ENCODE measurements around the gene TNFSF9.

The TNFSF9 gene

DNA sequence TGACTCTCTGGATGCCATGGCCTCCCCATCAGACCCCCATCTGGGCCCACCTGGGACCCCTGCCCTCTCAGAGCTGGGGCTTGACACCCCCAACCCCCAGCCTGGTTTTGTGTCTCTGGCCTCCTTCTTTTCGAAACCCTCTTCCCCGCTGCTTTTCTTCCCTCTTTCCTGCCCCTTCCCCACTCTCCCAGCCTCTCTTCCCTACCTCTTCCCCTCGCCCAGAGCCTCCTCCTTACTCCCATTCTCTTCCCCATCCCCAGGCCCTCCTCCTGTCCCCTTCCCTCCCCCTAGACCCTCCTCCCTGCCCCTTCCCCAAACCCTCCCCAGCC, 2.1 kb downstream of the TNFSF9 start:
- Histone ChIP-seq H3K27me3 (replicated peaks; ENCODE audit: control insufficient read depth, insufficient read depth, low read length) (no peaks in the 10 kb centered on the region), H3K36me3 (ENCODE audit: control insufficient read depth, insufficient read depth, low read length) (peaks cover 14% of the 10 kb centered on the region), H3K4me3 (replicated peaks; ENCODE audit: low read depth, low read length) (peak overlapping the region; percentile 98)
- no peak for DNase-seq (ENCODE audit: extremely low read depth, insufficient read length)
- TF ChIP-seq, protein P1, sequence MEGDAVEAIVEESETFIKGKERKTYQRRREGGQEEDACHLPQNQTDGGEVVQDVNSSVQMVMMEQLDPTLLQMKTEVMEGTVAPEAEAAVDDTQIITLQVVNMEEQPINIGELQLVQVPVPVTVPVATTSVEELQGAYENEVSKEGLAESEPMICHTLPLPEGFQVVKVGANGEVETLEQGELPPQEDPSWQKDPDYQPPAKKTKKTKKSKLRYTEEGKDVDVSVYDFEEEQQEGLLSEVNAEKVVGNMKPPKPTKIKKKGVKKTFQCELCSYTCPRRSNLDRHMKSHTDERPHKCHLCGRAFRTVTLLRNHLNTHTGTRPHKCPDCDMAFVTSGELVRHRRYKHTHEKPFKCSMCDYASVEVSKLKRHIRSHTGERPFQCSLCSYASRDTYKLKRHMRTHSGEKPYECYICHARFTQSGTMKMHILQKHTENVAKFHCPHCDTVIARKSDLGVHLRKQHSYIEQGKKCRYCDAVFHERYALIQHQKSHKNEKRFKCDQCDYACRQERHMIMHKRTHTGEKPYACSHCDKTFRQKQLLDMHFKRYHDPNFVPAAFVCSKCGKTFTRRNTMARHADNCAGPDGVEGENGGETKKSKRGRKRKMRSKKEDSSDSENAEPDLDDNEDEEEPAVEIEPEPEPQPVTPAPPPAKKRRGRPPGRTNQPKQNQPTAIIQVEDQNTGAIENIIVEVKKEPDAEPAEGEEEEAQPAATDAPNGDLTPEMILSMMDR (IDR thresholded peaks at IDR 0.05; ENCODE audit: insufficient read depth, low read length, poor library complexity, severe bottlenecking), result no peak

DNA sequence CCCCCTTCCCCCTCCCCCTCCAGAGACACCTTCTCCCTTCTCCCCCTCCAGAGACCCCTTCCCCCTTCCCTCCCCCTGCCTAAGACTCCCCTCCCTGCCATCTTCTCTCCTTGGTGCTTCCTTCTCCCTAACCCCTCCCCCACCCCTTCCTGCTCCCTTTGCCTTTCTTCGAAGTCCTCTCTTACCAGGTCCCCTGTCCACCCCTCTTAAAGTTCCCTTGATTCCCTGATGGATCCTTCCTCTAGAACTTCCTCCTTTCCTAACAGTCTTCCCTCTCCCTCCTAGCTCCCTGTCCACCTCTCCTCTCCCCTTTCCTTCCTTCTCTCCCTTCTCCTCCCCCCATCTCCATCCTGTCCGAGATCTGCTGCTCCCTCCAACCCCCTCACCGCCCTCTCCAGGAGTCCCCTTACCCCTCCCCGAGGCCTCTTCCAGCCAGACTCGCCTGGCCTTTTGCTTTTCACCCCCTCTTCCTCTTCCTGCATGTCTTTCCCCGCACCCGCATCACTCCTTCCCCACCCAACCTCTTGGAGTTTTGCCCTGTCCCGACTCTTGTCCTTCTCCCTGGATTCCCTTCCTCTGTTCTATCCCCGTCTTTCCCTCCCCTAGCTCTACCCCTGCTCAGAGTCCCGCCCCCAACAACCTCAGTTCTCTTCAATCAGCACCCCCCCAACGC, 3.1 kb downstream of the TNFSF9 start:
- DNase-seq (ENCODE audit: extremely low read depth, insufficient read length), result no peak
- Histone ChIP-seq H3K27me3 (replicated peaks; ENCODE audit: control insufficient read depth, insufficient read depth, low read length) (no peaks in the 10 kb centered on the region), H3K4me3 (replicated peaks; ENCODE audit: low read depth, low read length) (peak overlapping the region; percentile 98), H3K36me3 (ENCODE audit: control insufficient read depth, insufficient read depth, low read length) (peaks cover 14% of the 10 kb centered on the region)
- TF ChIP-seq, protein P1 (IDR thresholded peaks at IDR 0.05; ENCODE audit: insufficient read depth, low read length, poor library complexity, severe bottlenecking), result no peak

DNA sequence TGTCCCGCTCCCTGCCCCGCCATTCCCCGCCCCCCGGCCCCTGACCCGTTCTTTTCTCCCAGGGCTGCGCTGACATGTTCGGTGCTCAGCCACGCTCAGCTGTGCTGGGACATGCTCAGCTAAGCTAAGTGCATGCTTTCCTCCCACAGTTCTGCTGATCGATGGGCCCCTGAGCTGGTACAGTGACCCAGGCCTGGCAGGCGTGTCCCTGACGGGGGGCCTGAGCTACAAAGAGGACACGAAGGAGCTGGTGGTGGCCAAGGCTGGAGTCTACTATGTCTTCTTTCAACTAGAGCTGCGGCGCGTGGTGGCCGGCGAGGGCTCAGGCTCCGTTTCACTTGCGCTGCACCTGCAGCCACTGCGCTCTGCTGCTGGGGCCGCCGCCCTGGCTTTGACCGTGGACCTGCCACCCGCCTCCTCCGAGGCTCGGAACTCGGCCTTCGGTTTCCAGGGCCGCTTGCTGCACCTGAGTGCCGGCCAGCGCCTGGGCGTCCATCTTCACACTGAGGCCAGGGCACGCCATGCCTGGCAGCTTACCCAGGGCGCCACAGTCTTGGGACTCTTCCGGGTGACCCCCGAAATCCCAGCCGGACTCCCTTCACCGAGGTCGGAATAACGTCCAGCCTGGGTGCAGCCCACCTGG, 3.7 kb downstream of the TNFSF9 start:
- DNase-seq (ENCODE audit: extremely low read depth, insufficient read length), result no peak
- 0 out of 2 replicates have a peak overlapping the region, but pooled peaks have one; percentile 4 for H3K4me3 ChIP-seq (replicated peaks; ENCODE audit: low read depth, low read length)
- TF ChIP-seq, protein P1 (IDR thresholded peaks at IDR 0.05; ENCODE audit: insufficient read depth, low read length, poor library complexity, severe bottlenecking), result no peak
- H3K36me3 ChIP-seq (ENCODE audit: control insufficient read depth, insufficient read depth, low read length), result peaks cover 14% of the 10 kb centered on the region
- no peaks in the 10 kb centered on the region for H3K27me3 ChIP-seq (replicated peaks; ENCODE audit: control insufficient read depth, insufficient read depth, low read length)

DNA sequence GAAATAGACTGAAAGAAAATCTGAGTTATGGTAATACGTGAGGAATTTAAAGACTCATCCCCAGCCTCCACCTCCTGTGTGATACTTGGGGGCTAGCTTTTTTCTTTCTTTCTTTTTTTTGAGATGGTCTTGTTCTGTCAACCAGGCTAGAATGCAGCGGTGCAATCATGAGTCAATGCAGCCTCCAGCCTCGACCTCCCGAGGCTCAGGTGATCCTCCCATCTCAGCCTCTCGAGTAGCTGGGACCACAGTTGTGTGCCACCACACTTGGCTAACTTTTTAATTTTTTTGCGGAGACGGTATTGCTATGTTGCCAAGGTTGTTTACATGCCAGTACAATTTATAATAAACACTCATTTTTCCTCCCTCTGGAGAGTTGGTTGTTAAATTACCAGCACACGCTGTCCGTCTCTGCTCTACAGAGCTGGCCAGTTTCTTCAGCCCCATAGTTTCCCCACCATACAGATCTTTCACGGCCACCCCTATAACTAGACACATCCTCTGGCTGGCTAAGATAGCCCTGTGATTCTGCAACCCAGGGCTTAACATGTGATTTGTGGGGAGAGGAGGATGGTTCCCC, 4.8 kb downstream of the TNFSF9 start:
- no peak for DNase-seq (ENCODE audit: extremely low read depth, insufficient read length)
- Histone ChIP-seq H3K27me3 (replicated peaks; ENCODE audit: control insufficient read depth, insufficient read depth, low read length) (no peaks in the 10 kb centered on the region), H3K36me3 (ENCODE audit: control insufficient read depth, insufficient read depth, low read length) (peaks cover 14% of the 10 kb centered on the region), H3K4me3 (replicated peaks; ENCODE audit: low read depth, low read length) (no peak overlapping the region; the same call in 1 of the 2 replicates)
- TF ChIP-seq, protein P1 (IDR thresholded peaks at IDR 0.05; ENCODE audit: insufficient read depth, low read length, poor library complexity, severe bottlenecking), result no peak

DNA sequence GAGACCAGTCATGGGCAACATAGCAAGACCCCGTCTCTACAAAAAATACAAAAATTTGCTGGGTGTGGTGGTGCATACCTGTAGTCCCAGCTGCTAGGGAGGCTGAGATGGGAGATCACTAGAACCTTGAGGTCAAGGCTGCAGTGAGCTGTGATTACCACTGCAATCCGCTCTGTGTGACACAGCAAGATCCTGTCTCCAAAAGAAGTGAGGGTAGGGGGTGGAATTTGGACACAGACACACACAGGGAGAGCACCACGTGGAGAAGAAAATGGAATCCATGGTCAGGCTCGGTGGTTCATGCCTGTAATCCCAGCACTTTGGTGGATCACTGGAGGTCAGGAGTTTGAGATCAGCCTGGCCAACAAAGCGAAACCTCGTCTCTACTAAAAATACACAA, 8.7 kb downstream of the TNFSF9 start:
- Histone ChIP-seq H3K4me3 (replicated peaks; ENCODE audit: low read depth, low read length) (no peak overlapping the region), H3K36me3 (ENCODE audit: control insufficient read depth, insufficient read depth, low read length) (peaks cover 10% of the 10 kb centered on the region), H3K27me3 (replicated peaks; ENCODE audit: control insufficient read depth, insufficient read depth, low read length) (no peaks in the 10 kb centered on the region)
- no peak for DNase-seq (ENCODE audit: extremely low read depth, insufficient read length)
- TF ChIP-seq, protein P1 (IDR thresholded peaks at IDR 0.05; ENCODE audit: insufficient read depth, low read length, poor library complexity, severe bottlenecking), result no peak

Data from GM06990 (cell line).